Suprapubic skin (tissue), 3 donors: Measurements from ENCODE around the gene AGAP1.

ENCODE experiments used
- CTCF ChIP-seq, 2 donors: fragments of 200-600 bp in 1 of 2; fragments of 450-650 bp in 1 of 2; sonication (generic) in 1 of 2; IDR thresholded peaks; one replicate each; pipeline ENCODE4 v1.5.1; 2016 to 2019; ENCODE audit warnings: antibody characterized with exemption in 2 of 2, mild to moderate bottlenecking in 1 of 2, moderate library complexity in 1 of 2
- EP300 ChIP-seq: sonication (generic); formaldehyde crosslinking; IDR thresholded peaks from one replicate; pipeline ENCODE4 v1.6.1; 2017; ENCODE audit warnings: antibody characterized with exemption
- POLR2A ChIP-seq, 2 donors: fragments of 450-650 bp; IDR thresholded peaks; one replicate each; pipeline ENCODE4 v1.6.1; 2017; ENCODE audit warnings: antibody characterized with exemption in 2 of 2, mild to moderate bottlenecking in 2 of 2, moderate library complexity in 2 of 2

GRCh38 chr2:235958221-235958930 is 464.5 kb downstream of the AGAP1 start:
- TF ChIP-seq POLR2A (IDR thresholded peaks at IDR 0.05) (no peak), EP300 (no peak), CTCF (IDR thresholded peaks at IDR 0.05) (no peak)
